ENCODE measurements around the gene EIF3A.

The EIF3A gene

DNA sequence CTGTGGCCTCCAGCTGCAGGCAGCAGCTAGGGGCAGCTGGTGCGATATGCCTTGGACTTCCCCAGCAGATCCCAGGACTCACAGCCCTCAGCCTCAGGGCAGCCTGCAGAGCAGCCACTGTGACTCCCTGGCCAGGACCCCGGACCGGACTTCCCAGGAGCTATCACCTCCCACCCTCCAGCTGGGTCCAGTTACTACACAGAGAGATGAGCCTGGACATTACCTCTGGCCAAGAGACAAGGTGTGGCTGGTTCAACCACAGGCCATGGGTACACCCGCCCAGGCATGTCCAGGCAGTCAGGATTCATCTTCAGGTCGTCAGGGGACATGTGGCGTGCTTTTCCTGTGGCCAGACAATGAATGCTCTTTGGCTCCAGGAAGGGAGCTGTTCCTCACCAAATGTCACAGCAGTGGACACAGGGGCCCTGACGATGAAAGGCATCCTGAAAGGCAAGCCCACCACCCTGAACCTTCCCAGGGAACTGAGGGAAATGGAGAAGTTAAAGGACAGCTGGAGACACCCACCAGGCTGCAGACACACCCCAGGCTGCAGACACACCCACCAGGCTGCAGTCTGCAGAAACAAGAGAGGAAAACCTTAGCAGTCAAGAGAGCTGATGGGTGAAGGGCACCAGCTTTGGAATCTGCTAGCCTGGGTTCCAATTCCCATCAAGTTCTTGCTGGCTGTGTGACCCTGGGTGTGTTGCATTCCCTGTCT, 76.9 kb downstream of the EIF3A start:
- DNase-seq: peak; percentile 8

GRCh38 chr10:119001717-119002500, 78.7 kb downstream of the EIF3A start:
- DNase-seq: no peak

- no peak for DNase-seq
These were observed 82.4 kb downstream of the EIF3A start for GRCh38 chr10:118998183-118998582.

GRCh38 chr10:118997379-118997778, 83.2 kb downstream of the EIF3A start:
- no peak for DNase-seq

- no peak for DNase-seq
These were observed 84.9 kb downstream of the EIF3A start for GRCh38 chr10:118995739-118996138.

- DNase-seq: no peak
These were observed 86.3 kb downstream of the EIF3A start for GRCh38 chr10:118994321-118994720.

GRCh38 chr10:118993214-118993613, 87.4 kb downstream of the EIF3A start:
- DNase-seq: no peak

DNA sequence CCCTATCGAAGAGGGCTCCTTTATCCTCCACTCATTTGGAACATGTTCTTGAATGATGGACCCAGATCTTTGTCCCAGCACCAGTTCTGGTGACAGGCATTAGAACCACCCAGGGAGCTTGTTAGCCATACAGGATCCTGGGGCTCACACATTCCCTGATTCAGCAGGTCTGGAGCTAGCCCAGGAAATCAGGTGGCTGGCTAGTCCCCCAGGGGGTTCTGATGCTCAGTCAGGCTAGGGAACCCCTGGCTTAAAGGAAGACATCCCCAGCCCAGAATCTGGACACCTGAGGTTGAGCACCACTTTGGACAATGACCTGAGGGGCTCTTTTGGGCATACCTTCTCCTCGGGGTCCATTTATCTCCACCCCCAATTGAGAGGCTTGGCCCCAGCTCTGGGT, 88.1 kb downstream of the EIF3A start:
- DNase-seq: no peak

- peak; percentile 48 for DNase-seq
These were observed 90.3 kb downstream of the EIF3A start for GRCh38 chr10:118990326-118990725.

- DNase-seq: no peak
These were observed 93.5 kb downstream of the EIF3A start for GRCh38 chr10:118986815-118987790.

- DNase-seq: no peak
These were observed 95.0 kb downstream of the EIF3A start for GRCh38 chr10:118985576-118985975.

All from NCI-H146 (cell line).